ENCODE measurements around the gene IFT20.
"Not testable (repeated sequence)": the region's sequence is repeated elsewhere in the genome, so short reads cannot be mapped to it uniquely, and the experiment has no call there.

IFT20 gene

GRCh38 chr17:28341516-28341915 lies 6.2 kb upstream of the IFT20 start:
- Mint-ChIP-seq H3K4me1 (peaks cover 21% of the 10 kb centered on the region), H3K36me3 (ENCODE audit: low read depth) (peaks cover 38% of the 10 kb centered on the region), H3K27me3 (ENCODE audit: low read depth) (no peaks in the 10 kb centered on the region), H3K27ac (no peak overlapping the region), H3K4me3 (no peak overlapping the region), H3K9me3 (no peaks in the 10 kb centered on the region)
- TF ChIP-seq, protein P1, sequence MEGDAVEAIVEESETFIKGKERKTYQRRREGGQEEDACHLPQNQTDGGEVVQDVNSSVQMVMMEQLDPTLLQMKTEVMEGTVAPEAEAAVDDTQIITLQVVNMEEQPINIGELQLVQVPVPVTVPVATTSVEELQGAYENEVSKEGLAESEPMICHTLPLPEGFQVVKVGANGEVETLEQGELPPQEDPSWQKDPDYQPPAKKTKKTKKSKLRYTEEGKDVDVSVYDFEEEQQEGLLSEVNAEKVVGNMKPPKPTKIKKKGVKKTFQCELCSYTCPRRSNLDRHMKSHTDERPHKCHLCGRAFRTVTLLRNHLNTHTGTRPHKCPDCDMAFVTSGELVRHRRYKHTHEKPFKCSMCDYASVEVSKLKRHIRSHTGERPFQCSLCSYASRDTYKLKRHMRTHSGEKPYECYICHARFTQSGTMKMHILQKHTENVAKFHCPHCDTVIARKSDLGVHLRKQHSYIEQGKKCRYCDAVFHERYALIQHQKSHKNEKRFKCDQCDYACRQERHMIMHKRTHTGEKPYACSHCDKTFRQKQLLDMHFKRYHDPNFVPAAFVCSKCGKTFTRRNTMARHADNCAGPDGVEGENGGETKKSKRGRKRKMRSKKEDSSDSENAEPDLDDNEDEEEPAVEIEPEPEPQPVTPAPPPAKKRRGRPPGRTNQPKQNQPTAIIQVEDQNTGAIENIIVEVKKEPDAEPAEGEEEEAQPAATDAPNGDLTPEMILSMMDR (IDR thresholded peaks at IDR 0.05; ENCODE audit: unreplicated experiment in 3 of 3), result no peak

GRCh38 chr17:28340374-28340773 lies 5.1 kb upstream of the IFT20 start:
- Mint-ChIP-seq H3K4me1 (peaks cover 25% of the 10 kb centered on the region), H3K9me3 (no peaks in the 10 kb centered on the region), H3K27ac (no peak overlapping the region), H3K4me3 (no peak overlapping the region), H3K27me3 (ENCODE audit: low read depth) (no peaks in the 10 kb centered on the region), H3K36me3 (ENCODE audit: low read depth) (peaks cover 30% of the 10 kb centered on the region)
- TF ChIP-seq, protein P1 (IDR thresholded peaks at IDR 0.05; ENCODE audit: unreplicated experiment in 3 of 3), result no peak

GRCh38 chr17:28339431-28339830 lies 4.2 kb upstream of the IFT20 start:
- H3K27ac Mint-ChIP-seq, result no peak overlapping the region
- H3K9me3 Mint-ChIP-seq, result no peaks in the 10 kb centered on the region
- H3K36me3 Mint-ChIP-seq (ENCODE audit: low read depth), result peaks cover 30% of the 10 kb centered on the region
- H3K4me1 Mint-ChIP-seq, result peaks cover 34% of the 10 kb centered on the region
- no peaks in the 10 kb centered on the region for H3K27me3 Mint-ChIP-seq (ENCODE audit: low read depth)
- TF ChIP-seq, protein P1 (IDR thresholded peaks at IDR 0.05; ENCODE audit: unreplicated experiment in 3 of 3), result no peak
- peak overlapping the region in 2 of 3 experiments; percentile 29 to 55 for H3K4me3 Mint-ChIP-seq

DNA sequence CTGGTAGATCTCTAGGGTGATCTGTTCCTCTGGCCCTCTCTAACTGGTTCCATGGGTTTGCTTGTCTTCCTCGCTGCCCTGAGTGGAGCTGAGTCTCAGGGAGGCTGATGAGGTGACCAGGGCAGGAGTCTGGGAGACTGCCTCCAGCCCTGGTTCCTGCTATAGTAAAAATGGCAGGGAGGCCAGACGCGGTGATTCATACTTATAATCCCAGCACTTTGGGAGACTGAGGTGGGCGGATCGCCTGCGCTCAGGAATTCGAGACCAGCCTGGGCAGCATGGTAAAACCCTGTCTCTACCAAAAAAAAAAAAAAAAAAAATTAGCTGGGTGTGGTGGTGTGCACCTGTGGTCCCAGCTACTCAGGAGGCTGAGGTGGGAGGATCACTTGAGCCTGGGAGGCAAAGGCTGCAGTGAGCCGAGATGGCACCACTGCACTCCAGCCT lies 3.5 kb upstream of the IFT20 start:
- not testable (repeated sequence) for H3K9me3 Mint-ChIP-seq; H3K27me3 Mint-ChIP-seq (ENCODE audit: low read depth)
- H3K27ac Mint-ChIP-seq, result peak overlapping the region; percentile 24 to 66 (median 60)
- H3K36me3 Mint-ChIP-seq (ENCODE audit: low read depth), result peaks cover 24% of the 10 kb centered on the region
- H3K4me3 Mint-ChIP-seq, result peak overlapping the region; percentile 50 to 98 (median 67)
- H3K4me1 Mint-ChIP-seq, result peaks cover 41% of the 10 kb centered on the region

DNA sequence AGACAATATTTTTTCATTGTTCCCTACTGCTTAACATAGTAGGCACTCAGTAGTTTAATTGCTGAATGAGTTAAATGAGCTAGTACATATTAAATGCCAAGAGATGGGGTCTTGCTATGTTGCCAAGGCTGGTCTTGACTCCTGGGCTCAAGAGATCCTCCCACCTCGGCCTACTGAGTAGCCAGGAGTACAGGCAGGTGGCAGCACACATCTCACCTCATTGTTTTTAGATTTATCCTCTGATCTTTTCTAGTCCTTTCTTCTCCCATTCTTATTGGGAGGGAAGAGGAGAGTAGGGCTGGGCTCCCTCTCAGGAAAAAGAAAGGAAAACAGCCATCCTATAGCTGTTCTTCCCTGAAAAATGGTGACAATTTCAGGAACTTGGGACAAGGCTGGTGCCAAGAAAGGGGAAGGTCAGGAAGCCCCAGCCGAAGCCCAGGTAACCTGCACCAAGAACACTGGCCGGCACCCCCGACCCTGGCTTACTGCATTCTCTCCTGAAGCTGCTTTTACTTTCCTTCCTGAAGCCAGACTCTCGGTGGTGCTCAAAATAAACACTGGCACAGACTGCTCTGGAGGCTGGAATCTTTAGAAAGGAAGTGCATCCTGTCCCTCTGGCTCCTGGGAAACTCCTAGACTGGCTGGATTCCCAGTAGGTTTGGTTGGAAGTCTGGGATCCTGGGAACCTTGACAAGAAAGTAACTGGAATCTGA lies 2.9 kb upstream of the IFT20 start:
- TF ChIP-seq, protein P1 (IDR thresholded peaks at IDR 0.05; ENCODE audit: unreplicated experiment in 3 of 3), result no peak
- Mint-ChIP-seq H3K4me3 (peak overlapping the region; percentile 98 to 99 (median 99)), H3K4me1 (peaks cover 43% of the 10 kb centered on the region), H3K27ac (peak overlapping the region; percentile 60 to 79 (median 66)), H3K9me3 (no peaks in the 10 kb centered on the region), H3K36me3 (ENCODE audit: low read depth) (peaks cover 21% of the 10 kb centered on the region), H3K27me3 (ENCODE audit: low read depth) (no peaks in the 10 kb centered on the region)

- Mint-ChIP-seq H3K27me3 (ENCODE audit: low read depth) (no peaks in the 10 kb centered on the region), H3K36me3 (ENCODE audit: low read depth) (peaks cover 12% of the 10 kb centered on the region), H3K27ac (peak overlapping the region; percentile 79 to 98 (median 97)), H3K4me1 (peaks cover 48% of the 10 kb centered on the region), H3K9me3 (no peaks in the 10 kb centered on the region), H3K4me3 (peak overlapping the region; percentile 98 to 99 (median 99))
- TF ChIP-seq, protein P1 (IDR thresholded peaks at IDR 0.05; ENCODE audit: unreplicated experiment in 3 of 3), result no peak
These were observed 943 bp upstream of the IFT20 start for GRCh38 chr17:28335959-28336871.
